HG03045 (cell line): ENCODE results near the gene FIZ1.

Source experiments
- ATAC-seq: cut with Tn5 transposase; IDR thresholded peaks from one replicate; pipeline ENCODE4 v1.9.1; 2021; ENCODE audit warnings: mild to moderate bottlenecking, moderate library complexity; ENCODE audit not compliant: unreplicated experiment

The FIZ1 gene

DNA sequence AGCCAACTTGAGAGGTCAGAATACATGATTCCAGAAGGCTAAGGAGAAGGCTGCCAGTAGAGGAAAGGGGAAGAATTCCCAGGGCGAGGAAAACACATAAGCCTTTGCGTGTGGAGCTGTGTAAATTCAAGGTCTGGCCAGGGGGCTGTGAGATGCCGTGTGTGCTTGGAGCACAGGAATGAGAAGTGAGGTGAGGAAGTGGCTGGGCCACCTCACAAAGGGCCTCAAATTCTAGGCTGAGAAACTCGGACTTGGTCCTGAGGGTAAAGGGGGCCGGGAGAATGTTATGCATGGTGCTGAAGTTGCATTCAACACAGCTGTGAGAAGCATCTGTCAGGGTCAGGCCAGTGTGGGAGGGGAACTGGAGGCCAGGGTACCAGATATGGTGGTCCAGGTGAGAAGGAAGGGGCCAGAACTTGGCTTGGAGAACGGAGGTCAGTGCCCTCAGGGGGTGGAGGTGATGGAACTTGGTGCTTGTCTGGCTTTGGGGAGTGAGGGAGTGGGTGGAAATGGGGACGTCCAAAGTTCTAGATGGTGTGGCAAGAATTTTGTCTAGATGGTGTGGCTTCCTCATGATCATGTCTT, 36.6 kb upstream of the FIZ1 start:
- ATAC-seq: no peak

DNA sequence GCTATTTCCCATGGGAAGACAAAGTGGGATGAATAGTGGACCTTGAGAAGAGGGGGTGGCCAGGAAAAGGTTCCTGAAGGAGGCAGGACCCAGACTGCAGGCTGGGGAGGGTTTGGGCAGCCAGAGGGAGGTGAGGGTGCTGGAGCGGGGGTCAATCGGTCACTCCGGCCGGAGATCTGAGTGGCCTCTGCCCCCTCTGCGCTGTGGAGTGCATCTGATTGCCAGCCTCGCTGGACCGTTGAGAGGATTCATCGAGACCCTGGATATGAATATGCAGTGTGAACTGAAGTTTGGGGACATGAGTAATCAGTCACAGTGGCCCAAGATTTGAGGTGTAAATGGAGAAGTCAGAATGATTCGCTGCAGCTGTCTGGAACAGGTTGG, 36.0 kb upstream of the FIZ1 start:
- no peak for ATAC-seq

DNA sequence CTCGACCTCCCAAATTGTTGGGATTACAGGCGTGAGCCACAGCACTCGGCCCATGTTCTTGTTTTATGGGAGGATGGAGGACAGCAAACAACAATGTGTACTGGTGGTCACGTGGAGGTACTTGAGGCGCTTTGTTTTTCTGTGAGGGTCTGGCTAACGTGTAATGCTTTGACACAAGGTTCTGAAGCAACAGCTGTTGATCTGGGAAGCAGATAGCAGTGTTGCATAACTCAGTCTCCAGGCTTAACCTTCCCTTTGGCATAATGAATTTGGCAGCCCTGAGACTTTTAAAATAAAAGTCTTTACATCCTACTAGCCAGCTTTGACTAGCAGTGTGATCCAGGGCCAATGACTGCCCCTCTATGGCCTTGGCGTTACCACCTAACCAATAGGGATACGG, 34.5 kb upstream of the FIZ1 start:
- ATAC-seq: no peak

DNA sequence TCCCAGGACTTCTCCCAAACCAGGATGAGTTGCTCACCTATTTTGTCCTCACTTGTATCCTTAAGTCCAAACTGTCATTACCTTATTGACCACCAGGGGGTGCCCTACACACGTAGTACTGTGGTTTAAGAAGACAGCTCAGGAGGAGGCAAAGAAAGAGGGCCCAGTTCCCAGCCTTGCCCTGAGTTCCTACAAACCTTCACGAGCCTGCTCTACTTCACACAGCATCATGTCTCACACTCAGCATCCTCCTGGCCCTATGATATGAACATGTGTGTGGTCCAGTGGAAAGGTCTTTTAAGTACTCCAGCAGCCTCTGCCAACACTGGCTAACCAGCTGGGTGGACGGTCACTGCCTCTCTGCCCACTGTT, 33.1 kb upstream of the FIZ1 start:
- ATAC-seq: no peak

DNA sequence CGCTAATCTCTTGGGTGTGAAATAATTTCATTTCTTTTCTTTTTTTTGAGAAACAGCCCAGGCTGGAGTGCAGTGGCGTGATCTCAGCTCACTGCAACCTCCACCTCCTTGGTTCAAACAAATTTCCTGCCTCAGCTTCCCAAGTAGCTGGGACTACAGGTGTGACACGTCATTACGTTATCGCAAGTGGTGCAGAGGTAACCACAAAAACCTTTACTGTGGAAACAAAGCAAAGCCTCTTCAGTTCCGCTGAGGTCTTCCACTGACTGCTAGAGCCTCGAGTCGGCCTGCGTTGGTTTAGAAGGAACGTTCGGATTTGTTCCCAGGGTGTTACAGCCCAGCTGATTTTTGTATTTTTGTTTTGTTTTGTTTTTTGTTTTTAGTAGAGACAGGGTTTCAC, 27.0 kb upstream of the FIZ1 start:
- no peak for ATAC-seq

DNA sequence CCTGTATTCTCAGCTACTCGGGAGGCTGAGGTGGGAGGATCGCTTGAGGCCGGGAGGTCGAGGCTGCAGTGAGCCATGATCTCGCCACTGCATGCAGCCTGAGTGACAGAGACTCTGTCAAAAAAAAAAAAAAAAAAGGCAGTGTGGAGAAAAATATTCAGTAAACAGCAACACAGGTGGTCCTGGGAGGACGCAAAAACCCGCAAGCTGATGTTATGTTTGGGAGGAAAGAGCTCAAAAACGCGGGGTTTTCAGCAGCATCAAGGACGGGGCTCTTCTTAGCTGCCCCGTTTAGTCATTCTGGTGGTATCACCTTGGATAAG, 25.6 kb upstream of the FIZ1 start:
- no peak for ATAC-seq

DNA sequence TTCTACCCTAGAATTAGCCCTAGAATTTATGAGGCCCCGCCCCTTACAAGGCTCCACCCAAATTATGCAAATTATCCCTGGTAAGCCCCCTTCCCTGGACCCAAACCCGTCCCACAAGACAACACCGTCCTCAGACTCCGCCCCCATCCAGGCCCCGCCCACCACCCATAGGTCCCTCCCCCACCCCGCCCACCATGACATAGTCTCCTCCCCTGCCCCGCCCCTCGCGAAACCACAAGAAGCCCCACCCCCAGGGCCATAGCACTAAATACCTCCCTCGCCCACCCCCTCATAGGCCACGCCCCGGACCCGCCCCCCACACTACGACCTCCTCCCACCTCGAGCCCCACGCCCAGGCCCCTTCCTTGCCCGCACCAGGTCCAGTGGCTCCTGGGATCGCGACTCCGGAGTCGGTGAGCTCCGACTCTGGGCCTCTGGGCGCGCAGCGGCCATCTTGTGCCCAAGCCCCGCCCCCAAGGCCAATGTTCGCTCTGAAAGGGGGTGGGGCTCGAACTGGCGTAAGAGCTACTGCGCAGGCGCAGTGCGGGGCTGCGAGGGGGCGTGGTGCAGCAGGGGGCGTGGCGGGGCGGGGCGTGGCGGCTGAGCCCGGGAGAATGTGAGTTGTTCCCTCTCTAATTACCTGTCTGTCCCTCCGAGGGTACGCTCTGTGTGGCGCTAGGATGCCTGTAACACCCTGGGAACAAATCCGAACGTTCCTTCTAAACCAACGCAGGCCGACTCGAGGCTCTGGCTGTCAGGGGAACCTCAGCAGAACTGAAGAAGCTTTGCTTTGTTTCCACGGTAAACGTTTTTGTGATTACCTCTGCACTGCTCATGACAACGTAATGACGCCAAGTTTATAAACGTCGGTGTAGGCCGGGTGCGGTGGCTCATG, 25.0 kb upstream of the FIZ1 start, which contains the start of gene ZNF784:
TSS of gene ZNF784 (minus strand) at position 458 of the 895 bp plus-strand sequence. CDS start at position 453, 5 bp downstream.
- no peak for ATAC-seq

DNA sequence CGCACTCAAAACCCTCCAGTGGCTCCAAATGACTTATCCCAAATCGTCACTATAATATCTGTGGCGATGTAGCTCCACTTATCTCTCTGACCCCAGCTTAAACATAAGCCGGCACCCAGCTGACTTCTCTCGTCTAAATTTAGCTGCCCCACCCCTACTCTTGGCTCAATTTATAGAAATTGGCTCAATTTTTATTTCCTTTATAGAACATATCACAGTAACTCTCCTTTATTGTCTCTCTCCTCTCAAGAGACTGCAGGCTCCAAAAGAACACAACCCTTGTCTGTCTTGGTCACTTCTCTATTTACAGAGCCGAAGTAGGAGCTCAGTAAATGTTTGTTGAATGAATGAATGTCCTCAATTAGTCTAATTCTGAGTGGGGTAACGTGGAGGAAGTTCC, 24.2 kb upstream of the FIZ1 start:
- ATAC-seq: no peak

DNA sequence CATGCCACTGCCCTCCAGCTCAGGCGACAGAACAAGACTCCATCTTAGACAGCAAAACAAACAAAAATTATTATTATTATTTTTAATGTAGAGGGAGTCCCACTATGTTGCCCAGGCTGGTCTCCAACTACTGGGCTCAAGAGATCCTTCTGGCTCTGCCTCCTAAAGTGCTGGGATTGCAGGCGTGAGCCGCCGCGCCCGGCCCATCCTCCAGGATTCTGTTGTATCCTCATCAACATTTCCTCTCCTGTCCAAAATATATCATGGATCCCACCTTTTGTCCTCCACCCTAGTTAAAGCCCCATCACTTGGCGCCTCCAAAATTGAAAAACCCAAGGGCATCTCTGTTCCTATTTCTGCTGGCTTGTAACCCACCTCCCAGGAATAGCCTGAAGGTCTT, 23.8 kb upstream of the FIZ1 start:
- no peak for ATAC-seq

DNA sequence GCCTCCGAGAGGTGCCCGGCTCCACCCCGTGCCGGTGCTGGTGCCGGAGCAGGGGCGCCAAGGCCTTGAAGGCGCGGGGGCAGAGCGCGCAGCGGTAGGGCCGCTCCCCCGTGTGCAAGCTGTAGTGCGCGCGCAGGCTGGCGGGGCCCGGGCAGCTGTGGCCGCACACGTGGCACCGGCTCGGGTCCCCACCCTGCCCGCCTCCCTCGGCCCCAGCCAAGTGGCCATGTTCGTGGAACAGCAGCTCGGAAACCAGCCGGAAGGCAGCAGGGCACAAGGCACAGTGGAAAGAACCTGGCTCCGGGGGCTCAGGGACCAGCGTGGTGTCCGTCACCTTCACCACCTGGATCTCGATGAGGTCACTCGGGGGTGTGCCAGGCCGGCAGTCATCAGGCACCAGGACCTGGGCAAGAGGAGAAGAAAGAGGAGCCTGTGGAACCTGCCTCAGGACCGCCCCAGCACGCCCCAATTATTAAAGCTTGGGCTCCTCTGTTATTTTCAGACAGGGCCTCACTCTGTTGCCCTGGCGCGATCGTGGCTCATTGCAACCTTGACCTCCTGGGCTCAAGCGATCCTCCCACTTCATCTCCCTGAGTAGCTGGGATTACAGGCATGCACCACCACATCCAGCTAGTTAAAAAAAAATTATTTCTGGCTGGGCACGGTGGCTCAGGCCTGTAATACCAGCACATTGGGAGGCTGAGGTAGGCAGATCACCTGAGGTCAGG, 23.1 kb upstream of the FIZ1 start:
- no peak for ATAC-seq

DNA sequence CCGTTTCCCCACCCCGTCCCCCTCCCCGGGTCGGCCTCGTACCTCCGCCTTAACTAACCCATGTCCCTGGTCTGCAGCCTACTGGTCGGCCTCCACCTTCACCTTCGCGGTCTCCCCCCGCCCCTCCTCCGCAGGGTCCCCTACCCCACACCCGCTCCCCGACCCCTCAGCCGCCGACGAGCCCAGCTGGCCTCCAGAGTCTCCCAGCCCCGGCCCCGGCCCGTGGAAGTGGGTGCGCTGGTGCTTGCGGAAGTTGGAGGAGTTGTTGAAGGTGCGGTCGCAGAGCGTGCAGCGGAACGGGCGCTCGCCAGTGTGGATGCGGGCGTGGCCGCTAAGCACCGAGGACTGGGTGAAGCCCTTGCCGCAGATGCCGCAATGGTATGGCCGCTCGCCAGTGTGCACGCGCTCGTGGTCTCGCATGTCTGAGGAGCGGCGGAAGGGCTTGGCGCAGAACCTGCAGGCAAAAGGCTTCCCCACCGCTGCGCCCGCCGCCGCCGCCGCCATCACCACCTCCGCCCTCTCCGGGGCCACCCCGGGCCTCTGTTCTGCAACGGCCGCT, 22.4 kb upstream of the FIZ1 start:
- ATAC-seq: no peak

DNA sequence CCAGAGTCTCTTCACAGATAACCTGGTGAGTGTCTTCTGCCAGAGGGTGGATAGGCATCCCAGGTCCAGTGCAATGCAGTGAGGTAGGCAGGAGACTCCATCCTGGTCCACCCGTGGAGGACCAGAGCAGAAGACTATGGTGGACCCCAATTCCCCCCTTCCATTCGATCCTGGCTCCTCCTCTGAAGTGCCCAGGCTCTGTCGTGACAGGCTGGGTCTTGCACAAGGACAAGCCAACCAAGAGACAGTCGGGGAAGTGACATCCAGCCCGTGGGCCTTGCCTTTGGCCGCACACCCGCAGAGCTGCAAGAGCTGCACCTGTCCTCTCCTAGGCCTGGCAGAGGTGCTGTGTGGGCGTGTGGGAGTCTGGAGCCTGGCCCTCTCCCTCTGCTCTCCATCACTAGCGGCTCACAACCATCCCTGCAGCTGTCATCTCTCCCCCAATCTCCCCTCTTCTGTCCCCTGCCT, 21.9 kb upstream of the FIZ1 start:
- ATAC-seq: no peak

DNA sequence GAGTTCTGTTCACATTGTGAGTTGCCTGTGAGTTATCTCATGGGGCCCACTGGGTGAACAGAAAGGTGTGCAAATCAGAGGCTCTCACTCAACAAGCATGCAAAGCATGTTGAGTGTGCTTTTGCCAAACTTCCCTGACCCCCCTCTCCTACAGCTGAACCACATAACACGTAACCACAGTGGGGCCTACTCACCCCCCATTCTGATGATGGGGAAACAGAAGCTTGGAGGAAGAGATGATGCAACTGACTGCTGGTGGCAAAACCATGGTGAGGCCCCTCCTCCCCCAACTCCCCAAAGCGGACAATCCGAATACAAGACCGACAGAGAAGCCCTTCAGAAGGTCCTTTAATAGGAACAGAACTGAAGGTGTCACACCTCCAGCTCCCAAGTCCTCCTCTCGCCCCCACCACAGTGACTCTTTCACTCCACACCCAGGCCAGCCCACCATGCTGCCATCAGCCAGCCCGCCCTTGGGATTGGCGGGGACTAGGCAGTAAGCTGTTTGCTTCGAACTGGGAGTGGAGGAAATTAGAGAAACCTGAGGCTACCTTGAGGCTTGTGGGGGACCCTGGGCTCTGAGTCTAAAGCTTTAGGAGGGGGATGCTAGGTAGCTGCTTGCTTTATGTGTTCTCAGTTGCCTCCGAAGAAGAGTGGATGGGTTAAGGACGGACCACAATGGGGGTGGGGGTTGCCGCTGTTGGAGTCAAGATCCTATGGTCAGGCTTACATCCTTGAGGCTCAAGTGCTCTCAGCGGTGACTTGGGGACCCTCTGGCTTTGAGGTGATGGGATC, 21.3 kb upstream of the FIZ1 start:
- no peak for ATAC-seq

DNA sequence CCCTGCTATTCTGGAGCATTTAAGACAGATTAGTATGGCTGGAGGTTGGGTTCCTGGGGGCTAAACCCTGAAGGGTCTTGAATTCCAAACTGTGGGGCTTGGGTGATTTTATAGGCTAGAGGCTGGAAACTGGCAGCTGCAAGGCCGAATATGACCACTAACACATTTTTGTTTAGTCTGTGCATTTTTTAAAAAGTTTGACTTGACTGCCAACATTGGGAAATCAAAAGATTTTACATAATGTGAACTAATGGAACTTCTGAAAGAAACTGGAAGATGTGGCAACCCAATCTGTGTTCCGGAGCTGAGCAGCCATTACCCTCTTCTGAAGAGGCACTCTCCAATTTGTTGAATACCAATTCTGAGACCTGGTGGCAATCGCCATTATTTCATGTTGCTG, 20.0 kb upstream of the FIZ1 start:
- no peak for ATAC-seq

DNA sequence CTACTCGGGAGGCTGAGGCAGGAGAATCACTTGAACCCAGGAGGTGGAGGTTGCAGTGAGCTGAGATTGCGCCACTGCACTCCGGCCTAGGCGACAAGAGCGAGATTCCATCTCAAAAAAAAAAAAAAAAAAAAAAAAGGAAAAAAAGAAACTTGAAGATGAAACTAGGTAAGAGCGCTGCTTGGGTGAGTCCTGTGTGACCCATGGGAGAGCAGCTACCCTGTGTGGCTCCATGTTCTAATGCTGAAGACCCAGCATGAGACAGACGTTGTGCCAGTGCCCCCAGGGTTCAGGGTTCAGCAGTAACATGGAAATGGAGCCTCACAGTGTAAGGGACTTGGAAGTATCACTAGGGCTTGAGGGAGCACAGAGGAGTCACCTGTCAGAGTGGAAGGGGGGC, 19.1 kb upstream of the FIZ1 start:
- no peak for ATAC-seq

DNA sequence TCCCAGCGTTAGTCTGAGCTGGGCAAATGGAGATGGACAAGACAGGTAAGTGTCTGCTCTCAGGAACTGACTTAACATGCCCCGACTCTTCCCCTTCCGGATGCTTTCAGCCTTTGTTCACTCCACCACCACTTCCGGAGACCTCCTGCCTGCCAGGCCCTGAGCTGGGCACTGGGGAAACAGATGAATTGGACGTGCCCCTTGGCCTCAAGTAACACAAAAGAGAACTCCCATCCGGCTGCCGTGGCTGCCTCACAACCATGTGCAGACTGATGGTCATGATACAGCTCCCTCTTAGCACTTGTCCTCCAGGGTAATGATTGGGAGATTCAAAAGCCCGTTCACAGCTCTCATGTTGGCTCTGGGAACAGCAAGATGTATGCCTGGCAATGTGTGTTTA, 18.1 kb upstream of the FIZ1 start:
- no peak for ATAC-seq

DNA sequence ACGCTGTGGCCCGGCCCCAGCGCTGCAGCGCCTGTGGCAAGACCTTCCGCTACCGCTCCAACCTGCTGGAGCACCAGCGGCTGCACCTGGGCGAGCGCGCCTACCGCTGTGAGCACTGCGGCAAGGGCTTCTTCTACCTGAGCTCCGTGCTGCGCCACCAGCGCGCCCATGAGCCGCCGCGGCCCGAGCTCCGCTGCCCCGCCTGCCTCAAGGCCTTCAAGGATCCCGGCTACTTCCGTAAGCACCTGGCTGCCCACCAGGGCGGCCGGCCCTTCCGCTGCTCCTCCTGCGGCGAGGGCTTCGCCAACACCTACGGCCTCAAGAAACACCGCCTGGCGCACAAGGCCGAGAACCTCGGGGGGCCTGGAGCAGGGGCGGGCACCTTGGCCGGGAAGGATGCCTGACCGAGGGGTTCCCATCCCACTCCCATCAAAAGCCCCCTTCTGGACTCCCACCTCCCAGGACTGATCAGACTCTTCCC, 17.1 kb upstream of the FIZ1 start:
- ATAC-seq: no peak

DNA sequence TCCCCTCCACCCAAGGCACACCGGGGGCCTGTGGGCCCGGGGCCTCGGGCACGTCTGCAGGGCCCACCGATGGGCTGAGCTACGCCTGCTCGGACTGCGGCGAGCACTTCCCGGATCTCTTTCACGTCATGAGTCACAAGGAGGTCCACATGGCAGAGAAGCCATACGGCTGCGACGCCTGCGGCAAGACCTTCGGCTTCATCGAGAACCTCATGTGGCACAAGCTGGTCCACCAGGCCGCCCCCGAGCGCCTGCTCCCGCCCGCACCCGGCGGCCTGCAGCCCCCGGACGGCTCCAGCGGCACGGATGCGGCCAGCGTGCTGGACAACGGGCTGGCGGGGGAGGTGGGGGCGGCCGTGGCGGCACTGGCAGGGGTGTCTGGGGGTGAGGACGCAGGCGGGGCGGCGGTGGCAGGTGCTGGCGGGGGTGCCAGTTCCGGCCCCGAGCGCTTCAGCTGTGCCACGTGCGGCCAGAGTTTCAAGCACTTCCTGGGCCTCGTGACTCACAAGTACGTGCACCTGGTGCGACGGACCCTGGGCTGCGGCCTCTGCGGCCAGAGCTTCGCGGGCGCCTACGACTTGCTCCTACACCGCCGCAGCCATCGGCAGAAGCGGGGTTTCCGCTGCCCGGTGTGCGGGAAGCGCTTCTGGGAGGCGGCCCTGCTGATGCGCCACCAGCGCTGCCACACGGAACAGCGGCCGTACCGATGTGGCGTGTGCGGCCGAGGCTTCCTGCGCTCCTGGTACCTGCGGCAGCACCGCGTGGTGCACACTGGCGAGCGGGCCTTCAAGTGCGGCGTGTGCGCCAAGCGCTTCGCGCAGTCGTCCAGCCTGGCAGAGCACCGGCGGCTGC, 16.5 kb upstream of the FIZ1 start:
- ATAC-seq: no peak

DNA sequence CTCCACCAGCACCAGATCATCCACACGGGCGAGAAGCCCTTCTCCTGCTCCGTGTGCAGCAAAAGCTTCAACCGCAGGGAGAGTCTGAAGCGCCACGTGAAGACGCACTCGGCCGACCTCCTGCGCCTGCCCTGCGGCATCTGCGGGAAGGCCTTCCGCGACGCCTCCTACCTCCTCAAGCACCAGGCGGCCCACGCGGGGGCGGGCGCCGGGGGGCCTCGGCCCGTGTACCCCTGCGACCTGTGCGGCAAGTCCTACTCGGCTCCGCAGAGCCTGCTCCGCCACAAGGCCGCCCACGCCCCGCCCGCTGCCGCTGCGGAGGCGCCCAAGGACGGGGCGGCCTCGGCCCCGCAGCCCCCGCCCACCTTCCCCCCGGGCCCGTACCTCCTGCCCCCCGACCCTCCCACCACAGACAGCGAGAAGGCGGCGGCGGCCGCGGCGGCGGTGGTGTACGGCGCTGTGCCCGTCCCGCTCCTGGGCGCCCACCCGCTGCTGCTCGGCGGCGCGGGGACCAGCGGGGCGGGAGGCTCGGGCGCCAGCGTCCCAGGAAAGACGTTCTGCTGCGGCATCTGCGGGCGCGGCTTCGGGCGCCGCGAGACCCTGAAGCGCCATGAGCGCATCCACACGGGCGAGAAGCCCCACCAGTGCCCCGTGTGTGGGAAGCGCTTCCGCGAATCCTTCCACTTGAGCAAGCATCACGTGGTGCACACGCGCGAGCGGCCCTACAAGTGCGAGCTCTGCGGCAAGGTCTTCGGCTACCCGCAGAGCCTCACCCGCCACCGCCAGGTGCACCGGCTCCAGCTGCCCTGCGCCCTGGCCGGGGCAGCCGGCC, 15.6 kb upstream of the FIZ1 start:
- ATAC-seq: no peak
